Gastroesophageal sphincter (tissue), 4 donors: ENCODE results near the gene SIPA1L2. TPM values are rescaled to one million over a fixed set of nuclear protein-coding genes. Genes with fewer than 3 reads are reported as not detected.
A peak's percentile ranks its signal among the peaks of the same experiment; 100 is the strongest.

Experiments
- ATAC-seq: fragments of 150-250 bp; one replicate; pipeline ENCODE4 v1.9.1; 2016; ENCODE audit warnings: mild to moderate bottlenecking, moderate library complexity
- H3K27ac ChIP-seq, 4 donors: fragments of 200-600 bp; sonication (generic) in 3 of 4; 1 replicate in 3 of 4; 2 replicates in 1 of 4; pipeline ENCODE4 v1.5.1; 2016 to 2019
- H3K27me3 ChIP-seq: fragments of 200-600 bp; sonication (generic); one replicate; pipeline ENCODE4 v1.5.1; 2019
- H3K36me3 ChIP-seq, 2 donors: fragments of 200-600 bp; sonication (generic); one replicate each; pipeline ENCODE4 v1.5.1; 2019; ENCODE audit warnings: control low read depth in 1 of 2
- H3K4me1 ChIP-seq, 3 donors: fragments of 200-600 bp; sonication (generic); 1 replicate in 2 of 3; 2 replicates in 1 of 3; pipeline ENCODE4 v1.5.1; 2016 to 2019; ENCODE audit warnings: control low read depth in 2 of 3
- H3K4me3 ChIP-seq, 2 donors: fragments of 200-600 bp; sonication (generic); one replicate each; pipeline ENCODE4 v1.5.1; 2019; ENCODE audit warnings: mild to moderate bottlenecking in 1 of 2, moderate library complexity in 1 of 2
- H3K9me3 ChIP-seq, 3 donors: fragments of 200-600 bp; sonication (generic); one replicate each; pipeline ENCODE4 v1.5.1; 2017 to 2019; ENCODE audit warnings: control low read depth in 2 of 3
- CTCF ChIP-seq, 4 experiments: fragments of 200-600 bp in 2 of 4; fragments of 450-650 bp in 2 of 4; sonication (generic) in 1 of 4; IDR thresholded peaks; one replicate each; pipeline ENCODE4 v1.5.1; 2017 to 2019; ENCODE audit warnings: antibody characterized with exemption in 4 of 4, mild to moderate bottlenecking in 2 of 4, moderate library complexity in 2 of 4
- EP300 ChIP-seq: sonication (generic); formaldehyde crosslinking; IDR thresholded peaks from one replicate; pipeline ENCODE4 v1.6.1; 2017; ENCODE audit warnings: antibody characterized with exemption, mild to moderate bottlenecking
- POLR2A ChIP-seq, 2 donors: fragments of 450-650 bp; IDR thresholded peaks; one replicate each; pipeline ENCODE4 v1.6.1; 2017; ENCODE audit warnings: antibody characterized with exemption in 2 of 2, mild to moderate bottlenecking in 2 of 2, moderate library complexity in 1 of 2
- POLR2AphosphoS5 ChIP-seq: sonication (generic); formaldehyde crosslinking; IDR thresholded peaks from one replicate; pipeline ENCODE4 v1.6.1; 2017; ENCODE audit warnings: antibody characterized with exemption
- WGBS, 2 donors: methylation state at CpG; one replicate each; pipeline ENCODE4 v1.1.5; 2018; ENCODE audit warnings: low coverage in 1 of 2; 5-methylcytosine and 5-hydroxymethylcytosine counted together
- total RNA-seq, 4 donors: library from RNA; depleted of rRNA; stranded (reverse); fragments of >200 nt; gene quantifications; one replicate each; pipeline ENCODE4 v1.1.0, GENCODE V29; 2016

SIPA1L2 gene
- total RNA-seq, 4 donors from 2014 or later: 29.5 to 65.2 (median 32.6) TPM

DNA sequence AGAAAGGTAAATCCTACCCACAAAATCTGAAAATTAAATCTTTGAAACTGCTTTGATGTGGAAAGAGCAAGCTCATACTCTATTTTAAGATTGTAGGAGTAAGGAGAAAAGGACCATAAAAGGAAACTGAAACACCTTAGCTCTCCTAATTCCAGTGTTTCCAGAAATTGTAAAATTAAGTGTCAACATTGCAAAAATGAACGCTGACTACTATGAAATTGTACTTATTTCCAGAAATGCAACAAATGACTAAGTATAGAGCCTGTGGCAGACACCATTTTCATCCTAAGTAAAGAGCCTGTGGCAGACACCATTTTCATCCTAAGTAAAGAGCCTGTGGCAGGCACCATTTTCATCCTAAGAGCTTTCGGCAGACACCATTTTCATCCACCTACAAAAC lies 6.9 kb upstream of the SIPA1L2 start:
- H3K27ac ChIP-seq: no peak overlapping the region
- WGBS, 2 donors: 86 to 95% methylated on average over 2 of the region's 2 CpGs
- H3K36me3 ChIP-seq: no peaks in the 10 kb centered on the region
- H3K27me3 ChIP-seq: no peaks in the 10 kb centered on the region
- no peak for ATAC-seq
- TF ChIP-seq POLR2AphosphoS5: no peak
- TF ChIP-seq EP300: no peak
- no peak for TF ChIP-seq CTCF (IDR thresholded peaks at IDR 0.05)
- peaks cover 0 to 5% (median 0%) of the 10 kb centered on the region in 3 donors for H3K4me1 ChIP-seq
- H3K9me3 ChIP-seq: no peaks in the 10 kb centered on the region
- H3K4me3 ChIP-seq: no peak overlapping the region

DNA sequence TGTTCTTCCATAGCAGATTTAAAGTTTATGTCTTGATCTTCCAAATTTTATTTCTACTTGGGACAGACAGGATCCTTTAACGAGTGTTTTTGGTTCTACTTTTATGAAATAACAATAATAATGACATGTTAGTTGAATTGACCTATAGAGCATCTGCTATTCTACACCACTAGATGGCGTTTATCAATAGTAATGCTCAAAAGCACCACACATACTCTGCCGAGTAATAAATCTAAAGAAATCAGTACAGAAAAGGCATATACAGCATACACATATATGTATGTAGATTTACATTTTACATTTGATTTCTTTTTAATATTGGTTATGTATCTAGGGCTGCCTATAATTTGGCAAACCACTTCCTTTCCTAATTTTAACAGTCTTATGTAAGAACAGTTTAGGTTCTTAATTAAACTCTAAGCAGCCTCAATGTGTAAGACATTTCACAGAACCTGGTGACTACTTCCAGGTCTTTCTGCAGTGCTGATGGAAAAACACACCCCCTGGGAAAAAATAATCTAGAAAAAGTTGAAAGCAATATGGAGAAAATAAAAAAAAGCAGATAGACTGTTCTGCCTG lies 5.9 kb upstream of the SIPA1L2 start:
- Histone ChIP-seq H3K9me3 (no peaks in the 10 kb centered on the region), H3K4me3 (no peak overlapping the region), H3K27ac (no peak overlapping the region), H3K36me3 (no peaks in the 10 kb centered on the region), H3K4me1 (peaks cover 0 to 8% (median 0%) of the 10 kb centered on the region in 3 donors), H3K27me3 (no peaks in the 10 kb centered on the region)
- ATAC-seq: no peak
- 0 to 4% methylated on average over 3 of the region's 3 CpGs for WGBS, 2 donors
- TF ChIP-seq POLR2A (IDR thresholded peaks at IDR 0.05) (no peak), CTCF (IDR thresholded peaks at IDR 0.05) (peak; percentile 75 to 77 (median 76))

DNA sequence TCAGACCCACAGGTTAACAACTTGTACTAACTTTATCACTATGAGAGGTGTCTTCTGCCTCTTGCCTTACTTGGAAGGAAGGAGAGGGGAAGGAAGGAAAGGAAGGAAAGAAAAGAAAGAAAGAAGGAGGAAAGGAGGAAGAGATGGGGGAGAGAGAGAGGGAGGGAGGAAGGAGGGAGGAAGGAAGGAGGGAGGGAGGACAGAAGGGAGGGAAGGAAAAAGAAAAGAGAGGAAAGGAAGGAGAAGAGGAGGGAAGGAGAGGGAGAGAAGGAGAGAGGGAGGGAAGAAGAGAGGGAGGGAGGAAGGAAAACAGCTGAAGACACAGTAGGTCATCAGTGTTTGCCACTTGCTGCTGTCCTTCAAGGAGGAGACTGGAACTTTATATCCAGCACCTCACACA lies 5.3 kb upstream of the SIPA1L2 start:
- TF ChIP-seq EP300 (no peak), CTCF (IDR thresholded peaks at IDR 0.05) (no peak), POLR2AphosphoS5 (no peak), POLR2A (IDR thresholded peaks at IDR 0.05) (no peak)
- Histone ChIP-seq H3K27me3 (no peaks in the 10 kb centered on the region), H3K36me3 (no peaks in the 10 kb centered on the region), H3K9me3 (no peaks in the 10 kb centered on the region), H3K4me1 (peaks cover 0 to 11% (median 0%) of the 10 kb centered on the region in 3 donors), H3K4me3 (no peak overlapping the region), H3K27ac (no peak overlapping the region)
- no peak for ATAC-seq

DNA sequence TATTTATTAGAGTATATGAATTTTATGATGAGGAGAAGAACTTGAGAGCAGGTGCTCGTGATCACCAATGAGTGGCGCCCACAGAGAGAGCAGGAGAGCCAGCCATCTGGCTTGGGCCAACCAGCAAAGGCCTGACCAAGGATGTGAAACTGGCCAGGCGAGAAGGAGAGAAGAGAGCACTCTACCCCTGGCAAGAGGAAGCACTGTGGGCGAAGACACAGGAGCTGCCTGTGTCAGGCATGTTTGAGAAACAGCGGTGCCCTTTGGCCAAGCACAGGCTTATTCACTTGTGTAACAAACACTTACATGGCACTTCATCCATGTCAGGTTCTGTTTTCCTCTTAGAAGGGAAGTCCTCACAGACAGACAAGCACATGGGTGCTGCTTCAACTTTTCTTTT lies 4.2 kb upstream of the SIPA1L2 start:
- Histone ChIP-seq H3K4me3 (no peak overlapping the region), H3K27me3 (no peaks in the 10 kb centered on the region), H3K36me3 (no peaks in the 10 kb centered on the region), H3K27ac (no peak overlapping the region), H3K9me3 (no peaks in the 10 kb centered on the region), H3K4me1 (peaks cover 0 to 12% (median 0%) of the 10 kb centered on the region in 3 donors)
- TF ChIP-seq EP300 (no peak), CTCF (IDR thresholded peaks at IDR 0.05) (no peak), POLR2AphosphoS5 (no peak), POLR2A (IDR thresholded peaks at IDR 0.05) (no peak)
- no peak for ATAC-seq
- WGBS, 2 donors: 82% methylated on average over 5 of the region's 5 CpGs; no CpG with 5 or more reads in 1 of the 2 donors

DNA sequence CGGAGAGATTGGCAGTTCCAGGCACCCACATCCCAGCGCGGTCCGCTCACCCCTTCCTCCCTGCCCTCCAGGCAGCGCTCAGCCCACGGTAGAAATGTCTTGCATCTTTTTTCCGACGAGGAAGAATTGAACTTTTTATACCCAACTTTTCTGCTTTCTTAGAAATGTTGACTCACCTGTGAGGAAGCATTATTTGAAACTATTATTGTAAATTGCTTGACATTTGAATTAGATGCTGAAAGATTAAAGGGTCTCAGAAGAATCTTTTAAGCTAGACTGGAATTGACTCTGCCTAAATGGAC lies 912 bp upstream of the SIPA1L2 start:
- Histone ChIP-seq H3K36me3 (no peaks in the 10 kb centered on the region), H3K27me3 (no peaks in the 10 kb centered on the region), H3K4me1 (peaks cover 0 to 38% (median 5%) of the 10 kb centered on the region in 3 donors), H3K9me3 (no peaks in the 10 kb centered on the region), H3K27ac (peak overlapping the region; percentile 72 to 98 (median 95)), H3K4me3 (peak overlapping the region; percentile 62 to 96)
- 0 to 2% methylated on average over 8 of the region's 8 CpGs for WGBS, 2 donors
- TF ChIP-seq CTCF (IDR thresholded peaks at IDR 0.05): no peak
- no peak for TF ChIP-seq EP300
- no peak for TF ChIP-seq POLR2A (IDR thresholded peaks at IDR 0.05)
- no peak for TF ChIP-seq POLR2AphosphoS5
- no peak for ATAC-seq
